ENCODE data around the gene FBXO46. TPM values are rescaled to one million over a fixed set of nuclear protein-coding genes. Genes with fewer than 3 reads are reported as not detected.

The FBXO46 gene
- 10 to 100 TPM; 33.6 to 40.3 TPM for total RNA-seq

DNA sequence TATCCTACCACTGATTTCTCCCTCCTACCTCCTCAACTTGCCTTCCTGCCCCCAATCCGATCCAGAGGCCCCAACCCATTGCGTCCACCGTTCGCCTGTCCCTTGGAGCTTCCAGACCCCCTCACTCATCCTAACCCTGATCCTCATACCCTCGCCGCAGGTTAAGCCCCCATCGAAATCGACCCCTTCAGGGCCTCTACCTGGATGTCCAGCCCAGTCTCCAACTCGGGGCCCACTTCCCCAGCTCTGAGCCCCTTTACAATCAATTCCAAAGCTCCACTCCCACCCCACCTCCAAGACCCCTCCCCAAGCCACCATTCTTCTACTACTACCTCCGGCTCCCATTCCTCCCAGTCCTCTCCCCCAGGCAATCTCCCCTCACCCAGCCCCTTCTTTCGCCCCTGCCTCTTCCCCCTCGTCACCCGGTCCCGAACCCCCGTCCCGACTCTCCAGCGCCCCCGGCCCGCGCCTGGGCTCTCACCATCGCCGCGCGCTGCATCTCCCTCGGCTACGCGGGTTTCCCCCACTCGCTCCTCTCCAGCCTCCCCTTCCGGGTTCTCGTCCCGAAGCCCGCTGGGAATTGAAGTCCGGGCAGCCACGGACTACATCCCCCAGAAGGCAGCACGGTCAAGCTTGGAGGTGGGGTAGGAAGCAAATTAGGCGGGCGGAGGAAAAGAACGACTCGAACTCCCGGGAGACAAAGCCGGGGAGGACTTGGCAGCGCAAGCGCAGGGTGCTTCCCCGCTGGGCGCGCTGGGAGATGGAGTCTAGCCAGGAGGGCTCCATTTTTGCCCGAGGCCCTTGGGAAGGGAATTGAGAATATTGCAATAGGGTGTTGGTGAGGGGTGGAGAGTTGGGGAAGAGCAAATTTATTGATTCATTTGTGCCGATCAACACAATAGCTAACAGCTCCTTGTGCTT is at the start of gene FBXO46:
FBXO46 (minus strand) TSS at position 529 of the 921 bp plus-strand sequence. CDS start 17,401 bp downstream, outside the sequence.

GRCh38 chr19:45768984-45769782 is 38.5 kb upstream of the FBXO46 start, which contains the start of gene SIX5:
SIX5 (minus strand) TSS chr19:45769252; CDS start chr19:45768844, 408 bp downstream.

DNA sequence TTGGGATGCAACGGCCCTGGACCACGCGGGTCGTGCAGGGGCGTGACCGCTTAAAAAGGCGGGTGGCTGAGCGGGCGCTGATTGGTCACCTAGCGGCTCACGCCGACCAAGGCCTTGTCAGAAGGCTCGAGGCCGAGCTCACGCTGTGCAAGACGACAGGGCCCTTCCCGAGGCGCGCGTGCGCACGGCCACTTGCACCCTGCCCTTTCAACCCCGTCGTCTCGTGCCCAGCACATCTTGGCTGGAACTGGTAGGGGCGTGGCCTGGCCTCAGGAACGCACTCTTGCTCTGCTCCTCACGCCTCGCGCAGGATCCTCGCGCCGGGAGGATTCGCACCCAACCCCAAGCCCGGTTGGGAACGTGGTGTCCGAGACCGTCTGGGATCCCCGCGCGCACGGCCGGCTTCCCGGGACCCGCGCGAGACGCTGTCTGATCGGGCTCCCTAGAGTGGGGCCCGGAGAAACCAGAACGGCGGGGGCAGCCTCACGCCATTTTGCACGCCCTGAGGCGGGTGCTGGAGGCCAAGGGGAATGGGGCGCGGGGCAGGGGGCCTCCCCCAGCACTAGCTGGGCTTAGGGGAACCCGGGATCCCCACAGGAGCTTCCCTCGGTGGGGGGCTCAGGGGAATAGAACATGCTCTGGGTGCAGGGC is 2.6 kb upstream of the FBXO46 start, which contains the start of gene MEIOSIN:
MEIOSIN (plus strand) TSS at position 280 of the 651 bp plus-strand sequence. CDS start 1,938 bp downstream, outside the sequence.

GRCh38 chr19:45692187-45693105 is 38.2 kb downstream of the FBXO46 start, which contains the start of gene QPCTL:
QPCTL (plus strand) TSS chr19:45692666; CDS start chr19:45692704, 38 bp downstream.

DNA sequence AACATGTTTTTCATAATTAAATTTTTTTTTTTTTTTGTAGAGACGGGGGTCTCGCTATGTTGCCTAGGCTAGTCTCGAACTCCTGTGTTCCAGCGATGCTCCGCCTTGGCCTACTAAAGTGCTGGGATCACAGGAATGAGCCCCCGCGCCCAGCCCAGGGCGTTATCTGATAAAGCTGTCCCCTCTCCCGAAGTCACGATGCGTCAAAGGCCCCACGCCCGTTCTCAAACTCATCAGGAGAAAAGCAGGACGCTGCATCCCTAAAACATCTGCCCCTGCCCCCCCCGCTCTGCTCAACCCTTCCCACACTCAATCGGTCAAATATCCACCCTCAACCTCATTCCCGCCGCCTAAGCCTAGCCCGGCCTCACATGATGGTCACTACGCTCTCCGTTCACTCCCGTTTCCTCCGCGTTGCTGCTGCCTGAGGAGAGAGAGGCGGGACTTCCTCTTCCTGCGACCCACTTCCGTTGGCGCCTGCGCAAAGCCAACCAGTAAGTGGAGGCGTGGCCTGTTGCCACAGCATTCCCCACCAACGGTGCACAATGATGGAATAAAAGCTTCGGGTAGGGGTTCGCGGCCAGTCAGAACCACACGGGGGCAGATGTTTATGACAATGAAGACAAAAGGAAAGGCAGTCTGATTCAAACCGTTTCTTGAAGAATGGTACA is 39.0 kb downstream of the FBXO46 start, which contains the start of gene SNRPD2:
SNRPD2 (minus strand) TSS at position 438 of the 671 bp plus-strand sequence; CDS start at position 373, 65 bp downstream.

DNA sequence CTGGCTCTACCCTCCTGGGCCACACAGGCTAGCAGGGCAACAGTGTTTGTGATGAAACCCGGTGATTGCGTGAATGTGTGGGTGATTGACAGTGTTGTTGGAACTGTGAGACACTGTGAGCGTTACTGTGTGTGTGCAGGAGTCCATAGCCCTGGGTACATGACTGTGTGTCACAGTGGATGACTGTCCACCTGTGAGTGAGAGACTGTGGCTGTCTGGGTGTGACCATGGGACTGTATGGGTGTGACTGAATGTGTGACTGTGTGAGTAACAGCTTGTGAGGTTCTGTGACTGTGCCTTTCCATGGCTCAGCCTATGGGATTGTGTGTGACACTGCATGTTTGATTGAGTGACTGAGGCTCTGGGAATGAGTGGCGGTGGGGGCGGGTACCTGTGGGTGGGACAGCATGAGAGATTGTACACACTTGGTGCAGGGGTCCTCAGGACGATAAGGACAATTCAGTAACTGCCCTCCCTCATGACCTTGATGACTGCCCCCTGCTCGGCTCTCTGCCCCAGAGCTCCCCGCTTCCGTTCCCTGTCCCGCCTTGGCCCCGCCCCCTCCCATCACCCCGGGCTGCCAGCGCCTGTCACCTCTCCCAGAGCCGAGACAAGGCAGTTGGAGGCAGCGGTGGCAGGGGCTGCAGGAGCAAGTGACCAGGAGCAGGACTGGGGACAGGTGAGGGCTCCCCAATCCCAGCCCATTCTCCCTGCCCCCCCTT is 62.9 kb downstream of the FBXO46 start, which contains the start of gene GIPR:
GIPR (plus strand) TSS at position 602 of the 722 bp plus-strand sequence. CDS start 1,300 bp downstream, outside the sequence.

Small RNA genes lying within 50 kb of the gene (microRNA-seq; reads per million reads assigned to microRNA genes)
- gene MIR642A (ENCODE audit: borderline microRNAs expressed, borderline replicate concordance) (not detected), gene MIR642B (ENCODE audit: borderline microRNAs expressed, borderline replicate concordance) (not detected)

Other genes starting within 250 kb of the FBXO46 start
- gene RTN2, start 233.8 kb downstream of the FBXO46 start, total RNA-seq = 1 to 10 TPM; 1.8 TPM
- 1 to 10 TPM; 1.4 to 2.6 TPM for gene PPM1N, start 232.5 kb downstream of the FBXO46 start, total RNA-seq
- gene VASP, start 223.4 kb downstream of the FBXO46 start, total RNA-seq = 100 to 1,000 TPM; 156 to 162 TPM
- 10 to 100 TPM; 13.0 to 15.2 TPM for gene OPA3, start 146.1 kb downstream of the FBXO46 start, total RNA-seq
- not detected for gene GPR4, start 128.7 kb downstream of the FBXO46 start, total RNA-seq
- gene EML2, start 91.5 kb downstream of the FBXO46 start, total RNA-seq = 10 to 100 TPM; 94.8 to 97.6 TPM
- gene GIPR, start 62.7 kb downstream of the FBXO46 start, total RNA-seq = 1 to 10 TPM; 4.2 to 4.8 TPM
- 100 to 1,000 TPM; 575 to 607 TPM for gene SNRPD2, start 38.9 kb downstream of the FBXO46 start, total RNA-seq
- 1 to 10 TPM; 6.7 to 8.4 TPM for gene QPCTL, start 38.2 kb downstream of the FBXO46 start, total RNA-seq
- not detected for gene MEIOSIN, start 2.5 kb upstream of the FBXO46 start, total RNA-seq
- gene SIX5, start 38.4 kb upstream of the FBXO46 start, total RNA-seq = 1 to 10 TPM; 1.0 to 1.2 TPM
- gene DMPK, start 51.6 kb upstream of the FBXO46 start, total RNA-seq = 10 to 100 TPM; 24.8 to 27.0 TPM
- gene DMWD, start 61.9 kb upstream of the FBXO46 start, total RNA-seq = 10 to 100 TPM; 46.7 to 47.1 TPM
- under 1 TPM; 0.28 to 0.34 TPM for gene RSPH6A, start 84.4 kb upstream of the FBXO46 start, total RNA-seq
- gene SYMPK, start 132.3 kb upstream of the FBXO46 start, total RNA-seq = 10 to 100 TPM; 78.7 to 83.3 TPM
- gene FOXA3, start 133.4 kb upstream of the FBXO46 start, total RNA-seq = not detected
- gene IRF2BP1, start 155.2 kb upstream of the FBXO46 start, total RNA-seq = 10 to 100 TPM; 20.2 to 20.8 TPM
- gene MYPOP, start 171.7 kb upstream of the FBXO46 start, total RNA-seq = 10 to 100 TPM; 10.1 to 10.8 TPM
- not detected for gene NANOS2, start 183.9 kb upstream of the FBXO46 start, total RNA-seq
- gene NOVA2, start 243.0 kb upstream of the FBXO46 start, total RNA-seq = under 1 TPM; 0.17 to 0.18 TPM